Endothelial cell of umbilical vein (primary cell): Measurements from ENCODE around the gene PLAA. TPM values are rescaled to one million over a fixed set of nuclear protein-coding genes. Genes with fewer than 3 reads are reported as not detected.

Experiments
- BruUV-seq: library from RNA; stranded (reverse); fragments of 400-500 nt; replicated peaks from 2 replicates; lab custom pipeline; 2021; lab: Mats Ljungman, UMichigan
- CTCF ChIA-PET: fragments of 300-600, 350-600 bp; sonication (Branson Sonifier 250); formaldehyde crosslinking; loops from one replicate; lab custom pipeline; 2021; ENCODE audit warnings: antibody characterized with exemption, inconsistent platforms; lab: Charles Lee
- POLR2A ChIA-PET: fragments of 300-600, 350-600 bp; sonication (Branson Sonifier 250); formaldehyde crosslinking; loops from one replicate; lab custom pipeline; 2021; ENCODE audit warnings: antibody characterized with exemption, inconsistent platforms; lab: Charles Lee
- DNase-seq: peaks from one replicate; pipeline ENCODE4 v3.0.0-alpha.2; 2011; ENCODE audit warnings: low read depth, low spot score
- FAIRE-seq: peaks from 2 replicates; lab custom pipeline; 2011; peaks lifted over from hg19 to GRCh38; lab: Jason Lieb, UNC
- H2AFZ ChIP-seq: 2 replicates; pipeline ENCODE4 v1.6.0; 2012; ENCODE audit warnings: low read depth, low read length, control low read depth, inconsistent platforms
- H3K27ac ChIP-seq: 2 replicates; pipeline ENCODE4 v1.5.1; 2011; ENCODE audit warnings: low read depth, mild to moderate bottlenecking, control low read depth, low read length, moderate library complexity; ENCODE audit not compliant: insufficient read depth
- H3K27me3 ChIP-seq, 2 experiments: 2 replicates each; pipeline versions ENCODE4 v1.6.0 to v1.6.1; 2011; ENCODE audit warnings: low read length in 2 of 2, mixed read lengths in 1 of 2; ENCODE audit not compliant: control insufficient read depth in 2 of 2, insufficient read depth in 2 of 2
- H3K36me3 ChIP-seq, 2 experiments: 2 replicates in 1 of 2; 3 replicates in 1 of 2; pipeline ENCODE4 v1.5.1; 2011; ENCODE audit warnings: low read length in 2 of 2, mild to moderate bottlenecking in 1 of 2, moderate library complexity in 1 of 2; ENCODE audit not compliant: control insufficient read depth in 2 of 2, insufficient read depth in 2 of 2; ENCODE audit errors: extremely low read depth in 1 of 2
- H3K4me1 ChIP-seq: 3 replicates; pipeline ENCODE4 v1.5.1; 2011; ENCODE audit warnings: mild to moderate bottlenecking, low read length; ENCODE audit not compliant: control insufficient read depth, insufficient read depth; ENCODE audit errors: extremely low read depth
- H3K4me2 ChIP-seq: 2 replicates; pipeline ENCODE4 v1.6.1; 2011; ENCODE audit warnings: low read length, control low read depth, mixed read lengths; ENCODE audit not compliant: insufficient read depth
- H3K4me3 ChIP-seq, 3 experiments: fragments of 200-600 bp in 1 of 3; sonication (generic), shearing (Covaris generic) in 1 of 3; replicated peaks in 1 of 3; 2 replicates each; pipeline ENCODE4 v1.5.1; 2011 to 2016; ENCODE audit warnings: control low read depth in 3 of 3, low read length in 3 of 3, mild to moderate bottlenecking in 2 of 3, inconsistent platforms in 1 of 3, low read depth in 1 of 3, moderate library complexity in 1 of 3; ENCODE audit not compliant: insufficient read depth in 1 of 3
- H3K79me2 ChIP-seq: 2 replicates; pipeline ENCODE4 v1.6.0; 2012; ENCODE audit warnings: low read length, inconsistent platforms; ENCODE audit not compliant: control insufficient read depth, insufficient read depth
- H3K9ac ChIP-seq: replicated peaks from 2 replicates; pipeline ENCODE3; 2011; ENCODE audit warnings: low read length, control low read depth; ENCODE audit not compliant: insufficient read depth; ENCODE audit errors: extremely low read depth
- H3K9me1 ChIP-seq: replicated peaks from 3 replicates; pipeline ENCODE4 v1.6.0; 2011; ENCODE audit warnings: mild to moderate bottlenecking, low read length; ENCODE audit not compliant: control insufficient read depth, insufficient read depth; ENCODE audit errors: extremely low read depth
- H3K9me3 ChIP-seq: replicated peaks from 2 replicates; pipeline ENCODE4 v1.5.1; 2012; ENCODE audit warnings: low read length, inconsistent platforms; ENCODE audit not compliant: control insufficient read depth, insufficient read depth
- H4K20me1 ChIP-seq: replicated peaks from 2 replicates; pipeline ENCODE3; 2011; ENCODE audit warnings: mild to moderate bottlenecking, low read length; ENCODE audit not compliant: control insufficient read depth, insufficient read depth; ENCODE audit errors: extremely low read depth
- EZH2 ChIP-seq: IDR thresholded peaks from 2 replicates; pipeline ENCODE4 v1.6.1; 2012; ENCODE audit warnings: borderline replicate concordance, low read depth, mild to moderate bottlenecking, moderate library complexity, low read length, inconsistent platforms; ENCODE audit not compliant: severe bottlenecking
- FOS ChIP-seq: IDR thresholded peaks from 2 replicates; pipeline ENCODE4 v1.6.1; 2011; ENCODE audit warnings: mild to moderate bottlenecking, low read length, moderate library complexity, borderline replicate concordance; ENCODE audit not compliant: insufficient read depth
- GATA2 ChIP-seq: IDR thresholded peaks from 2 replicates; pipeline ENCODE4 v1.7.0; 2011; ENCODE audit warnings: low read depth, mild to moderate bottlenecking, moderate library complexity, mixed read lengths, low read length; ENCODE audit not compliant: insufficient read length, insufficient read depth
- JUN ChIP-seq: IDR thresholded peaks from 2 replicates; pipeline ENCODE4 v1.6.1; 2011; ENCODE audit warnings: borderline replicate concordance, low read depth; ENCODE audit not compliant: insufficient read length, insufficient read depth
- MYC ChIP-seq: IDR thresholded peaks from one replicate; pipeline ENCODE4 v1.6.1; 2011; ENCODE audit warnings: mild to moderate bottlenecking, low read depth, low read length
- POLR2A ChIP-seq: IDR thresholded peaks from 2 replicates; pipeline ENCODE4 v1.6.1; 2012; ENCODE audit warnings: low read depth, mild to moderate bottlenecking, control low read depth, low read length
- POLR2AphosphoS5 ChIP-seq: IDR thresholded peaks from 2 replicates; pipeline ENCODE4 v1.6.1; 2012; ENCODE audit warnings: low read depth, mild to moderate bottlenecking, control low read depth, low read length, moderate library complexity; ENCODE audit not compliant: insufficient read depth
- dilution Hi-C: fragments of 300-500 bp; cut with MboI; formaldehyde crosslinking; loops from one replicate; pipeline ENCODE4 v1.15.0; 2019; ENCODE audit warnings: low sequenced_read_pairs; ENCODE audit not compliant: extremely low pct_ligation_motif_present
- intact Hi-C: fragments of 100-400 bp; cut with micrococcal nuclease; formaldehyde crosslinking; loops from one replicate; pipeline ENCODE4 v1.10.0; 2022
- polyA plus RNA-seq, 4 experiments: library from polyadenylated mRNA; depleted of rRNA in 3 of 4; stranded (reverse) in 3 of 4; unstranded in 1 of 4; fragments of >200 nt; gene quantifications; 2 replicates each; pipeline versions ENCODE4 v1.2.1 to v1.2.3, GENCODE V29; 2011 to 2012; ENCODE audit warnings: missing spikeins in 1 of 4
- total RNA-seq: library from RNA; stranded (reverse); gene quantifications from 2 replicates; pipeline ENCODE4 v1.2.3, GENCODE V29; 2021
- TF ChIP-seq, protein P1 (sequence below), 2 donors: IDR thresholded peaks; 1 replicate in 1 of 2; 2 replicates in 1 of 2; pipeline ENCODE4 v1.5.1; 2011; ENCODE audit warnings: low read length in 2 of 2, mild to moderate bottlenecking in 2 of 2, moderate library complexity in 2 of 2, control low read depth in 1 of 2, inconsistent platforms in 1 of 2, low read depth in 1 of 2; ENCODE audit not compliant: insufficient read depth in 1 of 2; ENCODE audit errors: extremely low read depth in 1 of 2
- TF ChIP-seq, protein P2 (sequence below): IDR thresholded peaks from 2 replicates; pipeline ENCODE4 v1.6.1; 2011; ENCODE audit not compliant: insufficient read depth, insufficient read length

The PLAA gene
- total and polyA plus RNA-seq, 2 donors (not counting 3 experiments of a cell fraction or from before 2014, with no cell fraction given): 15.6 to 36.9 TPM

DNA sequence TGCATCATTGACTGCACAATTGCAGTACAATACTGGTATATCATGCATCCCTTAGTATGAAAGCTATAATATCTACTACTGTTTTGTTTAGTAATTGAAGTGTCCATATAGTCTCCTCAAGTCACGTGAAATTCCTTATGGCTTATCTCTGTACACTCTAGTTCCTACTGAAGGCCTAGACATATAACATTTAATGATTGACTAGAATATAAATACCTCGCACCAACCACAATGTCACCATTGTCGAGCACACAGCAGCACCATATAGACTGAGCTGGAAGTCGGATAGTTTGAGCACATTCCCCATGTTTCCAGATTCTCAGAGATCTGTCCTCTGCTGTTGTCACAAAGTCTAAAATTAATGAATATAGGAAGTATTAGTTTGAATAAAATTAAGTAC is 21.4 kb downstream of the PLAA start:
- TF ChIP-seq GATA2: no peak
- TF ChIP-seq, protein P1, sequence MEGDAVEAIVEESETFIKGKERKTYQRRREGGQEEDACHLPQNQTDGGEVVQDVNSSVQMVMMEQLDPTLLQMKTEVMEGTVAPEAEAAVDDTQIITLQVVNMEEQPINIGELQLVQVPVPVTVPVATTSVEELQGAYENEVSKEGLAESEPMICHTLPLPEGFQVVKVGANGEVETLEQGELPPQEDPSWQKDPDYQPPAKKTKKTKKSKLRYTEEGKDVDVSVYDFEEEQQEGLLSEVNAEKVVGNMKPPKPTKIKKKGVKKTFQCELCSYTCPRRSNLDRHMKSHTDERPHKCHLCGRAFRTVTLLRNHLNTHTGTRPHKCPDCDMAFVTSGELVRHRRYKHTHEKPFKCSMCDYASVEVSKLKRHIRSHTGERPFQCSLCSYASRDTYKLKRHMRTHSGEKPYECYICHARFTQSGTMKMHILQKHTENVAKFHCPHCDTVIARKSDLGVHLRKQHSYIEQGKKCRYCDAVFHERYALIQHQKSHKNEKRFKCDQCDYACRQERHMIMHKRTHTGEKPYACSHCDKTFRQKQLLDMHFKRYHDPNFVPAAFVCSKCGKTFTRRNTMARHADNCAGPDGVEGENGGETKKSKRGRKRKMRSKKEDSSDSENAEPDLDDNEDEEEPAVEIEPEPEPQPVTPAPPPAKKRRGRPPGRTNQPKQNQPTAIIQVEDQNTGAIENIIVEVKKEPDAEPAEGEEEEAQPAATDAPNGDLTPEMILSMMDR (IDR thresholded peaks at IDR 0.05; ENCODE audit: extremely low read depth in 1 of 2, insufficient read depth in 1 of 2, low read depth in 1 of 2, low read length in 2 of 2): no peak
- TF ChIP-seq POLR2A: no peak
- TF ChIP-seq JUN: no peak
- TF ChIP-seq, protein P2, sequence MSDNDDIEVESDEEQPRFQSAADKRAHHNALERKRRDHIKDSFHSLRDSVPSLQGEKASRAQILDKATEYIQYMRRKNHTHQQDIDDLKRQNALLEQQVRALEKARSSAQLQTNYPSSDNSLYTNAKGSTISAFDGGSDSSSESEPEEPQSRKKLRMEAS: no peak
- TF ChIP-seq EZH2: no peak
- no peak for TF ChIP-seq FOS
- TF ChIP-seq POLR2AphosphoS5: no peak
- TF ChIP-seq MYC: no peak
- ChIA-PET CTCF (no interaction called here), POLR2A (no interaction called here)
- Histone ChIP-seq H3K27me3 (no peaks in the 10 kb centered on the region), H3K27ac (no peak overlapping the region), H4K20me1 (no peaks in the 10 kb centered on the region), H3K4me1 (no peaks in the 10 kb centered on the region), H3K79me2 (no peaks in the 10 kb centered on the region), H3K4me3 (no peak overlapping the region), H3K4me2 (no peak overlapping the region), H3K9ac (no peak overlapping the region), H3K9me1 (no peaks in the 10 kb centered on the region), H3K9me3 (no peaks in the 10 kb centered on the region), H2AFZ (no peak overlapping the region), H3K36me3 (peaks cover 10 to 17% of the 10 kb centered on the region in 2 experiments)
- DNase-seq: no peak
- BruUV-seq: no TSS peak
- dilution Hi-C loops (no loop called here), intact Hi-C loops (no loop called here)
- FAIRE-seq: no peak
